ENCODE data around the gene JPT2. TPM values are rescaled to one million over a fixed set of nuclear protein-coding genes. Genes with fewer than 3 reads are reported as not detected.

JPT2 gene
- total RNA-seq, 1 experiment from 2014 or later = 26.2 TPM

DNA sequence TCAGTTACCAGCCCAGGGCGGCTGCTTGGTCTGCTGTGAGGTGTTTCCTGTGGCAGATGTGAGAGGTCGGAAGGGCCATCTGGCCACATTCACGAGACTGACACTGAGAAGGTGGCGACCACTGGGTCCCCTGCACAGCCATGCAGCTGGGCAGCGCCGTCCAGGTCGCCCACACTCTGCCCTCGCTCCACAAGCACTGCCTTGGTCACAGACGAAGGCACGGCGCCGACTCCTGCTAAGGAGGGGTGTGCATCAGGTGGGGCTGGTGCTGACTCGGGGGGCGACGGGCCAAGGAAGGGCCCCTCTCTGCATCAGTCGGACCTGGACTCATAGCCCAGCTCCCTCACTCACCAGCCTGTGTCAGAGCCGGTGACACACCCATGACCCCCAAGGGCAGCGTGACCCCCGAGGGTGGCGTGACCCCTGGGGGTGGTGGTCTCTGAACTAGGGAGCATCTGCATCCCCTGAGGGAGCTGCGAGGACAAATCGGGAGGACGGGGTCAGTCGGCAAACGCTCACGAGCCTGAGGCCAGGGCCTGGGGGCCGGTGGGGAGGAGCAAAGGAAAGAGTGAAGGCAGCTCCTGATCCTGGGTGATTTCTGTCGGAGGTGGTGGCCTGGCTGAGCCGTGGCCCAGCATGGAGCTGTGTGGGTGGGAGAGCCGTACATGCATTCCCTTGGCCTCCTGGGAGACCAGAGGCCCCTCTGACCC, 62.9 kb downstream of the JPT2 start:
- DNase-seq = no peak
- Histone ChIP-seq H3K27me3 (ENCODE audit: low read length) (no peaks in the 10 kb centered on the region), H4K20me1 (ENCODE audit: insufficient read depth, low read depth, low read length) (no peaks in the 10 kb centered on the region), H3K79me2 (ENCODE audit: low read length) (no peaks in the 10 kb centered on the region), H3K4me3 (ENCODE audit: low read length) (no peak overlapping the region), H3K9me2 (replicated peaks; ENCODE audit: insufficient read depth, low read length) (no peaks in the 10 kb centered on the region), H3K4me1 (ENCODE audit: low read length) (no peaks in the 10 kb centered on the region), H3K36me3 (ENCODE audit: insufficient read depth, low read length) (no peaks in the 10 kb centered on the region), H3K9me3 (ENCODE audit: low read length) (no peaks in the 10 kb centered on the region; the same call in 1 of the 2 replicates), H3K9ac (ENCODE audit: low read length) (no peak overlapping the region), H3K27ac (ENCODE audit: low read length) (no peak overlapping the region), H2AFZ (ENCODE audit: low read length) (no peak overlapping the region), H3K4me2 (ENCODE audit: low read depth, low read length, poor library complexity, severe bottlenecking) (no peak overlapping the region)

GRCh38 chr16:1741553-1742165, 63.6 kb downstream of the JPT2 start:
- Histone ChIP-seq H2AFZ (ENCODE audit: low read length) (no peak overlapping the region), H3K79me2 (ENCODE audit: low read length) (no peaks in the 10 kb centered on the region), H3K4me1 (ENCODE audit: low read length) (no peaks in the 10 kb centered on the region), H3K9me3 (ENCODE audit: low read length) (no peaks in the 10 kb centered on the region; the same call in 1 of the 2 replicates), H3K4me2 (ENCODE audit: low read depth, low read length, poor library complexity, severe bottlenecking) (no peak overlapping the region), H3K27ac (ENCODE audit: low read length) (no peak overlapping the region), H3K4me3 (ENCODE audit: low read length) (no peak overlapping the region), H3K36me3 (ENCODE audit: insufficient read depth, low read length) (no peaks in the 10 kb centered on the region), H3K9ac (ENCODE audit: low read length) (no peak overlapping the region), H3K9me2 (replicated peaks; ENCODE audit: insufficient read depth, low read length) (no peaks in the 10 kb centered on the region), H4K20me1 (ENCODE audit: insufficient read depth, low read depth, low read length) (no peaks in the 10 kb centered on the region), H3K27me3 (ENCODE audit: low read length) (no peaks in the 10 kb centered on the region)
- no peak for DNase-seq

DNA sequence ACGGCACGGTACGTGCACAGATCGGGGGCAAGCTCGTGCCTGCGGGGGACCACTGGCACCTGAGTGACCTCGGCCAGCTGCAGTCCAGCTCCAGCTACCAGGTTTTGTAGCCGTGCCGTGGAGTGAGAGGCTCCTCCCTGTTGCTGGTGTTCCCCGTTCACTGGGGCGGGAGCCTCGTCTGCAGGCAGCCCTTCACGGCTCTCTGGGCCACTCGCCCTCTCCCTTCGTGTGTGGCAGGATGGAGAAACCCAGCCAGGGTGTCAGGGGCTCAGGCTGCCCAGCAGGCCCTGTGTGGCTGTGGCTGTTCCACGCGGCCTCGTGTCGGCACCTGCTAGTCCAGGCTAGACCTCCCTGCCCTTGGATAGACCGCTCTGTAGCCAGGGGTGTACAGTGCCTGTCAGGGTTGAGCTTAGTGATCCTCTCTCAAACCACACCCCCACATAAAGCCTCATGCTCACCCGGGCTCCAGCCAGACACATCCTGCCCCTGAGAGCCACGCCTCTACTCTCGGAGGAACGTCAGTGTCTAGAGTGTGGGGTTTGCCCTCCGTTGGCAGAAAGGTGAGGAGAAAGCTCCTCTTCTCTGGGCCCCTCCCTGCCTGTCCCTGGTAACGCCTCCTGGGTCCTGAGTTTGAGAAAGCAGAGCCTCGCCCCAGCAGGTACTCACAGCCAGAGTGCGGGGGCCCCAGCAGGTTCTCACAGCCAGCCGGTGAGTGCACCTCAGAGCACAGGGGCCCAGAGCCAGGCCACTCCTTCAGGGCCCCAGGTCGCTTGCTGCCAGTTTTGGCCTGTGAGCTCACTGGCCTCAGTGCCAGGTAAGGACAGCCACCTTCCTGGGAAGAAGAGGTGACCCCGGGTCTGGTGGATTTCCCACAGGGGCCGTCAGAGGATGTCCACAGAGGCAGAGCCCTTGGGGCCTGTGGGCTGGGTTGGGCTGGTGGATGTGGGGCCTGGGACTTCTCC, 65.6 kb downstream of the JPT2 start:
- H4K20me1 ChIP-seq (ENCODE audit: insufficient read depth, low read depth, low read length) = no peaks in the 10 kb centered on the region
- no peak overlapping the region for H2AFZ ChIP-seq (ENCODE audit: low read length)
- H3K9me3 ChIP-seq (ENCODE audit: low read length) = no peaks in the 10 kb centered on the region; the same call in 1 of the 2 replicates
- no peaks in the 10 kb centered on the region for H3K36me3 ChIP-seq (ENCODE audit: insufficient read depth, low read length)
- no peaks in the 10 kb centered on the region for H3K79me2 ChIP-seq (ENCODE audit: low read length)
- no peak for DNase-seq
- no peaks in the 10 kb centered on the region for H3K4me1 ChIP-seq (ENCODE audit: low read length)
- no peak overlapping the region for H3K27ac ChIP-seq (ENCODE audit: low read length)
- no peak overlapping the region for H3K4me3 ChIP-seq (ENCODE audit: low read length)
- H3K4me2 ChIP-seq (ENCODE audit: low read depth, low read length, poor library complexity, severe bottlenecking) = no peak overlapping the region
- H3K27me3 ChIP-seq (ENCODE audit: low read length) = no peaks in the 10 kb centered on the region
- H3K9ac ChIP-seq (ENCODE audit: low read length) = no peak overlapping the region
- no peaks in the 10 kb centered on the region for H3K9me2 ChIP-seq (replicated peaks; ENCODE audit: insufficient read depth, low read length)

DNA sequence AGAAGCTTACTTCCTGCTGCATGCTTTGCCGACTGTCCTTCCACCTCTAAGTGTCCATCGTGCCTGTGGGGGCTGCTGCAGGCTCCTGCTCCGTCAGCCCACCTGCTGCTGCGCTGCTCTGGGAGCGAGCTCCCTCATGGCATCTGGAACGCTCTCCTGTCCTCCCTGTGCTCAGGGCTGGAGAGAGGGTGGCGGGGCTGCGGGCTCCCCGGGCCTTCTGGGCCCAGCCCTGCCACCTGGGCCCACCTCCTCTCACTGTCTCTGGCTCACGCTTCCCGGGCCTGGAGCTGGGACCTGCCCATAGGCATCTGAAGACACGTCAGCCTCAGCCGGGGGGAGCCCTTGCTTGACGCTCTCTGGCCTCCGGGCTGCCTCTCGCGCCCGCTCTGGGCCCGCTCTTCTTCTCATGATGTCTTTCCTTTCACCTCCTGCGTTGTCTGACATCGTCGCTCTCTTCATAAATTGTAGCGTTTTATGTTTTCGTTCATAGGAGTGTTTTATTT, 66.3 kb downstream of the JPT2 start:
- no peaks in the 10 kb centered on the region for H3K79me2 ChIP-seq (ENCODE audit: low read length)
- H3K9ac ChIP-seq (ENCODE audit: low read length) = no peak overlapping the region
- no peak overlapping the region for H3K4me3 ChIP-seq (ENCODE audit: low read length)
- H3K4me1 ChIP-seq (ENCODE audit: low read length) = no peaks in the 10 kb centered on the region
- H3K27ac ChIP-seq (ENCODE audit: low read length) = no peak overlapping the region
- H4K20me1 ChIP-seq (ENCODE audit: insufficient read depth, low read depth, low read length) = no peaks in the 10 kb centered on the region
- no peaks in the 10 kb centered on the region; the same call in 1 of the 2 replicates for H3K9me3 ChIP-seq (ENCODE audit: low read length)
- no peak overlapping the region for H2AFZ ChIP-seq (ENCODE audit: low read length)
- no peaks in the 10 kb centered on the region for H3K36me3 ChIP-seq (ENCODE audit: insufficient read depth, low read length)
- DNase-seq = no peak
- no peak overlapping the region for H3K4me2 ChIP-seq (ENCODE audit: low read depth, low read length, poor library complexity, severe bottlenecking)
- H3K9me2 ChIP-seq (replicated peaks; ENCODE audit: insufficient read depth, low read length) = no peaks in the 10 kb centered on the region
- no peaks in the 10 kb centered on the region for H3K27me3 ChIP-seq (ENCODE audit: low read length)

GRCh38 chr16:1745181-1745899, 67.3 kb downstream of the JPT2 start:
- no peak overlapping the region for H3K27ac ChIP-seq (ENCODE audit: low read length)
- no peak for DNase-seq
- no peak overlapping the region for H3K9ac ChIP-seq (ENCODE audit: low read length)
- H3K9me3 ChIP-seq (ENCODE audit: low read length) = no peaks in the 10 kb centered on the region
- no peaks in the 10 kb centered on the region for H3K27me3 ChIP-seq (ENCODE audit: low read length)
- H3K36me3 ChIP-seq (ENCODE audit: insufficient read depth, low read length) = no peaks in the 10 kb centered on the region
- no peaks in the 10 kb centered on the region for H3K4me1 ChIP-seq (ENCODE audit: low read length)
- no peak overlapping the region for H3K4me2 ChIP-seq (ENCODE audit: low read depth, low read length, poor library complexity, severe bottlenecking)
- H4K20me1 ChIP-seq (ENCODE audit: insufficient read depth, low read depth, low read length) = no peaks in the 10 kb centered on the region
- no peaks in the 10 kb centered on the region for H3K79me2 ChIP-seq (ENCODE audit: low read length)
- H2AFZ ChIP-seq (ENCODE audit: low read length) = no peak overlapping the region
- H3K4me3 ChIP-seq (ENCODE audit: low read length) = no peak overlapping the region
- H3K9me2 ChIP-seq (replicated peaks; ENCODE audit: insufficient read depth, low read length) = no peaks in the 10 kb centered on the region

- no peaks in the 10 kb centered on the region for H3K9me2 ChIP-seq (replicated peaks; ENCODE audit: insufficient read depth, low read length)
- H3K27me3 ChIP-seq (ENCODE audit: low read length) = no peaks in the 10 kb centered on the region
- no peak overlapping the region for H2AFZ ChIP-seq (ENCODE audit: low read length)
- DNase-seq = no peak
- H3K4me1 ChIP-seq (ENCODE audit: low read length) = no peaks in the 10 kb centered on the region
- no peaks in the 10 kb centered on the region for H4K20me1 ChIP-seq (ENCODE audit: insufficient read depth, low read depth, low read length)
- H3K36me3 ChIP-seq (ENCODE audit: insufficient read depth, low read length) = no peaks in the 10 kb centered on the region
- no peak overlapping the region for H3K4me3 ChIP-seq (ENCODE audit: low read length)
- no peak overlapping the region for H3K27ac ChIP-seq (ENCODE audit: low read length)
- no peak overlapping the region for H3K9ac ChIP-seq (ENCODE audit: low read length)
- no peaks in the 10 kb centered on the region for H3K9me3 ChIP-seq (ENCODE audit: low read length)
- H3K4me2 ChIP-seq (ENCODE audit: low read depth, low read length, poor library complexity, severe bottlenecking) = no peak overlapping the region
- H3K79me2 ChIP-seq (ENCODE audit: low read length) = no peaks in the 10 kb centered on the region
Observed at GRCh38 chr16:1745900-1746692, 68.0 kb downstream of the JPT2 start.

- H3K4me3 ChIP-seq (ENCODE audit: low read length) = no peak overlapping the region
- no peaks in the 10 kb centered on the region for H3K9me2 ChIP-seq (replicated peaks; ENCODE audit: insufficient read depth, low read length)
- H3K36me3 ChIP-seq (ENCODE audit: insufficient read depth, low read length) = no peaks in the 10 kb centered on the region
- no peak overlapping the region for H3K9ac ChIP-seq (ENCODE audit: low read length)
- no peaks in the 10 kb centered on the region for H3K9me3 ChIP-seq (ENCODE audit: low read length)
- no peaks in the 10 kb centered on the region for H4K20me1 ChIP-seq (ENCODE audit: insufficient read depth, low read depth, low read length)
- no peaks in the 10 kb centered on the region for H3K4me1 ChIP-seq (ENCODE audit: low read length)
- no peak overlapping the region for H3K27ac ChIP-seq (ENCODE audit: low read length)
- no peaks in the 10 kb centered on the region for H3K79me2 ChIP-seq (ENCODE audit: low read length)
- H2AFZ ChIP-seq (ENCODE audit: low read length) = no peak overlapping the region
- no peak for DNase-seq
- H3K4me2 ChIP-seq (ENCODE audit: low read depth, low read length, poor library complexity, severe bottlenecking) = no peak overlapping the region
- no peaks in the 10 kb centered on the region for H3K27me3 ChIP-seq (ENCODE audit: low read length)
Observed at GRCh38 chr16:1746693-1747195, 68.7 kb downstream of the JPT2 start.

Data from Karpas-422 (cell line).